RWPE2 (cell line): ENCODE results near the gene BEND4.

ENCODE experiments used
- ATAC-seq: fragments of 200-7000 bp; cut with Tn5 transposase; 3 replicates; pipeline ENCODE4 v1.9.1; 2021; ENCODE audit warnings: low read depth
- DNase-seq: peaks from one replicate; pipeline ENCODE4 v3.0.0-alpha.2; 2020; ENCODE audit warnings: low spot score
- H3K27ac ChIP-seq: fragments of 450-650 bp; 2 replicates; pipeline ENCODE4 v1.5.1; 2017; ENCODE audit warnings: mild to moderate bottlenecking; ENCODE audit not compliant: poor library complexity, severe bottlenecking
- H3K27me3 ChIP-seq: fragments of 250-450 bp; sonication (Bioruptor Pico); 2 replicates; pipeline ENCODE4 v1.5.1; 2021; ENCODE audit warnings: mild to moderate bottlenecking, moderate library complexity; ENCODE audit not compliant: insufficient read depth, poor library complexity, severe bottlenecking
- H3K36me3 ChIP-seq: fragments of 250-450 bp; sonication (Bioruptor Pico); 2 replicates; pipeline ENCODE4 v1.5.1; 2020; ENCODE audit warnings: low read depth, mild to moderate bottlenecking, moderate library complexity
- H3K4me1 ChIP-seq: fragments of 250-450 bp; sonication (Bioruptor Pico); 2 replicates; pipeline ENCODE4 v1.5.1; 2021; ENCODE audit warnings: mild to moderate bottlenecking, moderate library complexity; ENCODE audit not compliant: insufficient read depth, poor library complexity, severe bottlenecking
- H3K4me3 ChIP-seq: fragments of 250-450 bp; sonication (Bioruptor Pico); 2 replicates; pipeline ENCODE4 v1.5.1; 2021; ENCODE audit warnings: mild to moderate bottlenecking, moderate library complexity; ENCODE audit not compliant: severe bottlenecking
- H3K9me3 ChIP-seq: fragments of 250-450 bp; sonication (Bioruptor Pico); 2 replicates; pipeline ENCODE4 v1.5.1; 2021; ENCODE audit warnings: mild to moderate bottlenecking, moderate library complexity; ENCODE audit not compliant: severe bottlenecking
- CTCF ChIP-seq: fragments of 450-650 bp; IDR thresholded peaks from one replicate; pipeline ENCODE4 v1.5.1; 2017; ENCODE audit warnings: mild to moderate bottlenecking, moderate library complexity; ENCODE audit not compliant: poor library complexity, severe bottlenecking

The BEND4 gene

DNA sequence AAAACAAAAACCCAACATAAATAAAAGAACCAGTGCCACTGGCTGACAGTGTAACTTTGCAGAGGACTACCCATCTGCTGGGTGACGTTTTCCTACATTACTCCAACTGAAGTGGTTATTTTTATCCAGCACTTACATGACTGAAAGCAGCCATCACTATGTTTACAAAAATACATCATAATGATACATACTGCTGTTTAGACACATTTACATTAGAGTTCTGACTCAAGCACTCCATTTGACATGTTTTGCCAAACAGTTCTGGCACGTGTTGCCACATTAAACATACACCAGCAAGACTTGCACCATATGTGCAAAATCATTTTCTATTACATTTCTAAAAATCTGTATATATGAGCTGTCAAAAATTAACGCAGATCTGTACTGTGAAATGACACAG lies 39.6 kb downstream of the BEND4 start:
- TF ChIP-seq CTCF: no peak
- ATAC-seq (no peak), DNase-seq (no peak)
- Histone ChIP-seq H3K4me1 (no peaks in the 10 kb centered on the region), H3K27ac (no peak overlapping the region), H3K27me3 (peaks cover 28% of the 10 kb centered on the region), H3K9me3 (no peaks in the 10 kb centered on the region), H3K4me3 (no peak overlapping the region), H3K36me3 (no peaks in the 10 kb centered on the region)

DNA sequence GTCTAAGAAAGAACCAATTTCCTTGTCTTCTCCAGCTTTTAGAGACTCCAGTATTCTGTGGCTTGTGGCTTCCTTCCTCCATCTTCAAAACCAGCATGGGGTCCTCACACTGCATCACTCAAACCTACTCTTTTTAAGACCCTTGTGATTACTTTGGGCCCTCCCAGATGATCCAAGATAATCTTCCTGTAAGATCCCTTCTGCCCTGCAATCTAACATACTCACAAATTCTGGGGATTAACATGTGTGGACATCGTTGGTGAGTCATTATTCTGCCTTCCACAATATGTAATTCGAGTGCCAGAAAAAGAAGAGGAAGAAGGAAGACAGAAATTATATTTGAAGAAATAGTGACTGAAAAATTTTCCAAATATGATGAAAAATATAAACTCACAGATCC lies 47.9 kb downstream of the BEND4 start:
- DNase-seq (no peak), ATAC-seq (peak; percentile 47; the same call in 1 of the 3 replicates)
- no peak for TF ChIP-seq CTCF
- Histone ChIP-seq H3K27me3 (peaks cover 3% of the 10 kb centered on the region), H3K4me3 (no peak overlapping the region), H3K36me3 (no peaks in the 10 kb centered on the region), H3K4me1 (no peaks in the 10 kb centered on the region), H3K27ac (no peak overlapping the region), H3K9me3 (no peaks in the 10 kb centered on the region)

GRCh38 chr4:42101446-42101975 lies 50.9 kb downstream of the BEND4 start:
- H3K27ac ChIP-seq: peak overlapping the region; percentile 63
- H3K27me3 ChIP-seq: no peaks in the 10 kb centered on the region
- no peaks in the 10 kb centered on the region for H3K36me3 ChIP-seq
- peak; percentile 98 for ATAC-seq
- H3K9me3 ChIP-seq: no peaks in the 10 kb centered on the region
- TF ChIP-seq CTCF: no peak
- no peak for DNase-seq
- no peaks in the 10 kb centered on the region for H3K4me1 ChIP-seq
- no peak overlapping the region for H3K4me3 ChIP-seq

DNA sequence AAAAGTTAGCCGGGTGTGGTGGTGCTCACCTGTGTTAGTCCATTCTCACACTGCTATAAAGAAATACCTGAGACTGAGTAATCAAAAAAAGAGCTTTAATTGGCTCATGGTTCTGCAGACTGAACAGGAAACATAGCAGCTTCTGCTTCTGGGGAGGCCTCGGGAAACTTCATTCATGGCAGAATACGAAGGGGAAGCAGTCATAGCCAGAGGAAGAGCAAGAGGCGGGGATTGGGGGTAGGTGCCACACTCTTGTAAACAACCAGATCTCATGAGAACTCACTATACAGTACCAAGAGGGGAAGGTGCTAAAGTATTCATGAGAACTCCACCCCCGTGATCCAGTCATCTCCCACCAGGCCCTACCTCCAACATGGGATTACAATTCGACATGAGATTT lies 64.1 kb downstream of the BEND4 start:
- no peaks in the 10 kb centered on the region for H3K27me3 ChIP-seq
- no peak for TF ChIP-seq CTCF
- ATAC-seq (no peak), DNase-seq (no peak)
- H3K4me3 ChIP-seq: no peak overlapping the region
- peaks cover 14% of the 10 kb centered on the region for H3K36me3 ChIP-seq
- peaks cover 1% of the 10 kb centered on the region for H3K4me1 ChIP-seq
- no peaks in the 10 kb centered on the region for H3K9me3 ChIP-seq
- no peak overlapping the region for H3K27ac ChIP-seq

GRCh38 chr4:42083816-42084215 lies 68.6 kb downstream of the BEND4 start:
- no peak overlapping the region for H3K4me3 ChIP-seq
- no peak for ATAC-seq
- no peak overlapping the region for H3K27ac ChIP-seq
- peaks cover 6% of the 10 kb centered on the region for H3K4me1 ChIP-seq
- H3K36me3 ChIP-seq: peaks cover 35% of the 10 kb centered on the region
- H3K9me3 ChIP-seq: no peaks in the 10 kb centered on the region
- no peak for TF ChIP-seq CTCF
- H3K27me3 ChIP-seq: no peaks in the 10 kb centered on the region
- DNase-seq: no peak
